GM12878 (cell line): ENCODE results near the gene CKMT2. TPM values are rescaled to one million over a fixed set of nuclear protein-coding genes. Genes with fewer than 3 reads are reported as not detected.

Source experiments
- ATAC-seq: fragments of 200-7000 bp; cut with Tn5 transposase; 3 replicates; pipeline ENCODE4 v1.9.1; 2020; ENCODE audit warnings: mild to moderate bottlenecking, moderate library complexity
- BruUV-seq: library from RNA; stranded (reverse); fragments of 400-500 nt; replicated peaks from 2 replicates; lab custom pipeline; 2021; lab: Mats Ljungman, UMichigan
- CTCF ChIA-PET: fragments of 300-600 bp; sonication (Branson Sonifier 250); formaldehyde crosslinking; extraction: SDS; loops from one replicate; lab custom pipeline; 2021; ENCODE audit warnings: inconsistent platforms; lab: Yijun Ruan, JAX
- POLR2A ChIA-PET: fragments of 350-600 bp; formaldehyde crosslinking; extraction: SDS; loops from one replicate; lab custom pipeline; 2021; ENCODE audit warnings: inconsistent platforms; lab: Charles Lee
- RAD21 ChIA-PET: fragments of 300-600 bp; sonication (Branson Sonifier 250); formaldehyde crosslinking; loops from one replicate; lab custom pipeline; 2023; ENCODE audit warnings: antibody characterized with exemption; ENCODE audit not compliant: unreplicated experiment; lab: Charles Lee
- SMC1A ChIA-PET: fragments of 300-600 bp; sonication (Branson Sonifier 250); formaldehyde crosslinking; loops from one replicate; lab custom pipeline; 2023; ENCODE audit not compliant: unreplicated experiment, uncharacterized antibody; lab: Charles Lee
- DNase-seq: peaks from one replicate; pipeline ENCODE4 v3.0.0-alpha.2; 2011; ENCODE audit warnings: low read depth, low spot score
- FAIRE-seq: peaks from 3 replicates; lab custom pipeline; 2011; peaks lifted over from hg19 to GRCh38; lab: Jason Lieb, UNC
- H2AFZ ChIP-seq: 2 replicates; pipeline ENCODE4 v1.6.0; 2011; ENCODE audit warnings: low read depth, low read length, control low read depth; ENCODE audit not compliant: control insufficient read depth
- H3K27ac ChIP-seq: 2 replicates; pipeline ENCODE4 v1.5.1; 2011; ENCODE audit warnings: control low read depth; ENCODE audit not compliant: control insufficient read depth, insufficient read depth
- H3K27me3 ChIP-seq, 2 experiments: replicated peaks in 1 of 2; 2 replicates each; pipeline versions ENCODE4 v1.6.0 to v1.6.1; 2011; ENCODE audit warnings: low read length in 1 of 2; ENCODE audit not compliant: control insufficient read depth in 2 of 2, insufficient read depth in 2 of 2
- H3K36me3 ChIP-seq, 2 experiments: 2 replicates each; pipeline ENCODE4 v1.5.1; 2011; ENCODE audit warnings: low read length in 1 of 2; ENCODE audit not compliant: control insufficient read depth in 2 of 2, insufficient read depth in 2 of 2
- H3K4me1 ChIP-seq: 2 replicates; pipeline ENCODE4 v1.6.1; 2011; ENCODE audit warnings: mild to moderate bottlenecking, low read length, moderate library complexity, mixed read lengths; ENCODE audit not compliant: control insufficient read depth, insufficient read depth
- H3K4me2 ChIP-seq: 2 replicates; pipeline ENCODE4 v1.6.0; 2011; ENCODE audit warnings: control low read depth; ENCODE audit not compliant: control insufficient read depth, insufficient read depth
- H3K4me3 ChIP-seq: fragments of 200-600 bp; sonication (generic); 2 replicates; pipeline ENCODE4 v1.5.1; 2016
- H3K79me2 ChIP-seq: 2 replicates; pipeline ENCODE4 v1.6.0; 2011; ENCODE audit warnings: low read length; ENCODE audit not compliant: control insufficient read depth, insufficient read depth
- H3K9ac ChIP-seq: 2 replicates; pipeline ENCODE4 v1.8.0; 2011; ENCODE audit warnings: low read length, control low read depth, mixed read lengths; ENCODE audit not compliant: control insufficient read depth, insufficient read depth
- H3K9me3 ChIP-seq: replicated peaks from 3 replicates; pipeline ENCODE4 v1.5.1; 2011; ENCODE audit warnings: mild to moderate bottlenecking, low read length; ENCODE audit not compliant: control insufficient read depth, insufficient read depth
- H4K20me1 ChIP-seq: 2 replicates; pipeline ENCODE4 v1.6.0; 2011; ENCODE audit not compliant: control insufficient read depth, insufficient read depth
- BCLAF1 ChIP-seq: fragments of 450-650 bp; IDR thresholded peaks from 2 replicates; pipeline ENCODE4 v1.6.1; 2017; ENCODE audit warnings: antibody characterized with exemption, mild to moderate bottlenecking, moderate library complexity
- CBX3 ChIP-seq: fragments of 200-600 bp; sonication (generic); IDR thresholded peaks from 2 replicates; pipeline ENCODE4 v1.6.1; 2016; ENCODE audit warnings: low read depth, borderline replicate concordance
- CEBPB ChIP-seq, 2 experiments: fragments of 150-350 bp in 1 of 2; IDR thresholded peaks; 2 replicates each; pipeline ENCODE4 v1.6.1; 2012 to 2014; ENCODE audit warnings: low read depth in 2 of 2, low read length in 2 of 2, borderline replicate concordance in 1 of 2, inconsistent platforms in 1 of 2
- GATAD2B ChIP-seq: fragments of 450-650 bp; conservative IDR thresholded peaks from 2 replicates; pipeline ENCODE4 v1.6.1; 2017; ENCODE audit warnings: low read depth, mild to moderate bottlenecking, moderate library complexity
- IRF3 ChIP-seq: fragments of 450-650 bp; IDR thresholded peaks from 2 replicates; pipeline ENCODE4 v1.6.1; 2014; ENCODE audit warnings: mild to moderate bottlenecking
- JUND ChIP-seq: IDR thresholded peaks from 2 replicates; pipeline ENCODE4 v1.6.1; 2012; ENCODE audit warnings: low read depth, mild to moderate bottlenecking, low read length, improper control_type of control experiment, moderate library complexity
- NBN ChIP-seq: fragments of 450-650 bp; IDR thresholded peaks from 2 replicates; pipeline ENCODE4 v1.6.1; 2016
- NRF1 ChIP-seq: conservative IDR thresholded peaks from 2 replicates; pipeline ENCODE4 v1.6.1; 2011; ENCODE audit warnings: mild to moderate bottlenecking, low read depth, low read length, improper control_type of control experiment
- RB1 ChIP-seq: fragments of 450-650 bp; formaldehyde crosslinking; IDR thresholded peaks from 2 replicates; pipeline ENCODE4 v1.6.1; 2017; ENCODE audit warnings: mild to moderate bottlenecking, borderline replicate concordance
- RCOR1 ChIP-seq: conservative IDR thresholded peaks from 2 replicates; pipeline ENCODE4 v1.6.1; 2012; ENCODE audit warnings: low read depth, low read length, improper control_type of control experiment
- REST ChIP-seq: IDR thresholded peaks from 2 replicates; pipeline ENCODE4 v1.6.1; 2012; ENCODE audit warnings: mild to moderate bottlenecking, low read depth, low read length
- SMAD5 ChIP-seq: IDR thresholded peaks from 2 replicates; pipeline ENCODE4 v1.6.1; 2016; ENCODE audit warnings: antibody characterized with exemption, low read depth
- USF2 ChIP-seq: IDR thresholded peaks from 2 replicates; pipeline ENCODE4 v1.6.1; 2011; ENCODE audit warnings: low read depth, low read length, improper control_type of control experiment, borderline replicate concordance
- YY1 ChIP-seq: IDR thresholded peaks from 2 replicates; pipeline ENCODE4 v1.6.1; 2011; ENCODE audit warnings: low read depth, mild to moderate bottlenecking, low read length
- ZBED1 ChIP-seq: IDR thresholded peaks from 2 replicates; pipeline ENCODE4 v1.6.1; 2016; ENCODE audit warnings: borderline replicate concordance
- ZNF384 ChIP-seq: IDR thresholded peaks from 2 replicates; pipeline ENCODE4 v1.6.1; 2012; ENCODE audit warnings: low read depth, mild to moderate bottlenecking, low read length, improper control_type of control experiment, borderline replicate concordance
- WGBS: methylation state at CpG from one replicate; pipeline ENCODE4 v1.1.6; 2016; ENCODE audit warnings: low lambda C conversion rate; ENCODE audit not compliant: insufficient replicate concordance, insufficient coverage; ENCODE audit errors: missing lambda C conversion rate; 5-methylcytosine and 5-hydroxymethylcytosine counted together
- in situ Hi-C: fragments of 300-500 bp; cut with MboI; formaldehyde crosslinking; loops from 9 replicates; pipeline ENCODE4 v1.14.3; 2018; ENCODE audit warnings: mixed read lengths
- intact Hi-C: fragments of 100-400 bp; cut with micrococcal nuclease; formaldehyde crosslinking; loops from one replicate; pipeline ENCODE4 v1.14.2; 2022; ENCODE audit not compliant: unreplicated experiment
- polyA plus RNA-seq, 11 experiments: library from polyadenylated mRNA; depleted of rRNA in 4 of 11; unstranded in 6 of 11; stranded (reverse) in 5 of 11; fragments of >200 nt; fragmentation: Nextera tagmentation in 4 of 11; fragmentation: Illumina TruSeq in 1 of 11; extraction: Ambion mirVana in 4 of 11; extraction: Trizol in 1 of 11; gene quantifications; 1 replicate in 1 of 11; 2 replicates in 10 of 11; pipeline versions ENCODE4 v1.2.1 to v1.2.3, GENCODE V29; 2011 to 2016; ENCODE audit warnings: inconsistent platforms in 2 of 11, missing spikeins in 2 of 11, low read depth in 1 of 11
- total RNA-seq, 4 experiments: library from RNA; depleted of rRNA in 3 of 4; stranded (reverse); fragments of >200 nt in 3 of 4; fragmentation: Illumina TruSeq in 1 of 4; extraction: Trizol in 1 of 4; gene quantifications; 2 replicates each; pipeline versions ENCODE4 v1.2.1 to v1.2.3, GENCODE V29; 2013 to 2021

CKMT2 gene
- total and polyA plus RNA-seq, 10 of the 15 experiments (the other 5 are each of a cell fraction or from before 2014, with no cell fraction given), result 0.70 to 1.2 TPM; not detected in 8

- TF ChIP-seq JUND (no peak), REST (no peak), GATAD2B (no peak), CBX3 (no peak), CEBPB (IDR thresholded peaks at IDR 0.05; ENCODE audit: borderline replicate concordance in 1 of 2, low read depth in 2 of 2, low read length in 2 of 2) (no peak), RB1 (no peak)
- TF ChIP-seq, all 136 proteins: peak for 0
Measured at GRCh38 chr5:81239613-81240012, 6.5 kb downstream of the CKMT2 start (continued).

- intact Hi-C loops, result no loop called here
- no peak overlapping the region for H3K9ac ChIP-seq
- H3K36me3 ChIP-seq, result no peaks in the 10 kb centered on the region
- WGBS, result 97% methylated on average over 5 of the region's 5 CpGs
- H2AFZ ChIP-seq, result no peak overlapping the region
- no peak overlapping the region for H3K4me3 ChIP-seq
- ChIA-PET CTCF (interaction anchor here (0.8 to 3.5 kb wide), 2 partner anchors 32 to 60 kb away, joined by 3 to 40 read pairs; partner anchors contain the start of gene ZCCHC9), POLR2A (no interaction called here), SMC1A (interaction anchor here (1.0 to 1.2 kb wide), 2 partner anchors 10 to 13 kb away, joined by 3 to 4 read pairs; no protein-coding TSS in a partner anchor), RAD21 (no interaction called here)
- no peaks in the 10 kb centered on the region for H3K9me3 ChIP-seq
- in situ Hi-C loops, result no loop called here
- no peaks in the 10 kb centered on the region for H3K27me3 ChIP-seq
- no peaks in the 10 kb centered on the region for H4K20me1 ChIP-seq
- H3K4me1 ChIP-seq, result peaks cover 3% of the 10 kb centered on the region; the same call in 1 of the 2 replicates
- H3K27ac ChIP-seq, result no peak overlapping the region
- H3K4me2 ChIP-seq, result no peak overlapping the region
- H3K79me2 ChIP-seq, result no peaks in the 10 kb centered on the region
- BruUV-seq, result no TSS peak
- no peak for DNase-seq
- FAIRE-seq, result peak; percentile 38
- ATAC-seq, result no peak
- no peak for TF ChIP-seq NRF1
- no peak for TF ChIP-seq NBN
- TF ChIP-seq CBX3, result no peak
- no peak for TF ChIP-seq IRF3
- no peak for TF ChIP-seq BCLAF1
- no peak for TF ChIP-seq ZBED1
- no peak for TF ChIP-seq USF2
- no peak for TF ChIP-seq RCOR1
- TF ChIP-seq SMAD5, result no peak
- no peak for TF ChIP-seq ZNF384
- no peak for TF ChIP-seq YY1
Measured at GRCh38 chr5:81241001-81241400, 7.9 kb downstream of the CKMT2 start.
